Measurements from ENCODE around the gene PARD3. TPM values are rescaled to one million over a fixed set of nuclear protein-coding genes. Genes with fewer than 3 reads are reported as not detected.
"Not testable (repeated sequence)": the region's sequence is repeated elsewhere in the genome, so short reads cannot be mapped to it uniquely, and the experiment has no call there.

The PARD3 gene
- total RNA-seq, 4 donors from 2014 or later: 150 to 172 (median 165) TPM

- DNase-seq (ENCODE audit: low spot score in 2 of 2): peak in 1 of 2 donors; percentile 66
- H3K4me3 ChIP-seq (ENCODE audit: low read depth, poor library complexity, severe bottlenecking): no peak overlapping the region
- 87 to 94% methylated on average over 4 of the region's 4 CpGs for WGBS, 2 donors
- no peak for TF ChIP-seq CTCF (IDR thresholded peaks at IDR 0.05)
- no peak for TF ChIP-seq POLR2A (IDR thresholded peaks at IDR 0.05)
- intact Hi-C loops (cut with DNase I; ENCODE audit: low total_unique reads): no loop called here
Observed at GRCh38 chr10:34794835-34795234, 20.3 kb downstream of the PARD3 start.

- DNase-seq (ENCODE audit: low spot score in 2 of 2); H3K4me3 ChIP-seq (ENCODE audit: low read depth, poor library complexity, severe bottlenecking); intact Hi-C loops (cut with DNase I; ENCODE audit: low total_unique reads): not testable (repeated sequence)
- 59 to 74% methylated on average over 5 of the region's 5 CpGs for WGBS, 2 donors
Observed at GRCh38 chr10:34793581-34793980, 21.5 kb downstream of the PARD3 start.

- 45 to 52% methylated on average over 7 of the region's 7 CpGs for WGBS, 2 donors
- no peak overlapping the region for H3K4me3 ChIP-seq (ENCODE audit: low read depth, poor library complexity, severe bottlenecking)
- TF ChIP-seq POLR2A (IDR thresholded peaks at IDR 0.05) (no peak), CTCF (IDR thresholded peaks at IDR 0.05) (no peak)
- peak in 1 of 2 donors; percentile 62 for DNase-seq (ENCODE audit: low spot score in 2 of 2)
- intact Hi-C loops (cut with DNase I; ENCODE audit: low total_unique reads): no loop called here
Observed at GRCh38 chr10:34792881-34793280, 22.2 kb downstream of the PARD3 start.

GRCh38 chr10:34791947-34792346 is 23.1 kb downstream of the PARD3 start:
- intact Hi-C loops (cut with DNase I; ENCODE audit: low total_unique reads): no loop called here
- H3K4me3 ChIP-seq (ENCODE audit: low read depth, poor library complexity, severe bottlenecking): no peak overlapping the region
- TF ChIP-seq CTCF (IDR thresholded peaks at IDR 0.05): no peak
- TF ChIP-seq POLR2A (IDR thresholded peaks at IDR 0.05): no peak
- 66 to 68% methylated on average over 23 of the region's 23 CpGs for WGBS, 2 donors
- peak in 1 of 2 donors; percentile 80 for DNase-seq (ENCODE audit: low spot score in 2 of 2)

- TF ChIP-seq POLR2A (IDR thresholded peaks at IDR 0.05) (no peak), CTCF (IDR thresholded peaks at IDR 0.05) (no peak)
- intact Hi-C loops (cut with DNase I; ENCODE audit: low total_unique reads): no loop called here
- H3K4me3 ChIP-seq (ENCODE audit: low read depth, poor library complexity, severe bottlenecking): no peak overlapping the region
- 90 to 96% methylated on average over 14 to 15 of the region's 15 CpGs for WGBS, 2 donors
- no peak for DNase-seq (ENCODE audit: low spot score in 2 of 2)
Observed at GRCh38 chr10:34791228-34791627, 23.9 kb downstream of the PARD3 start.

GRCh38 chr10:34789966-34790506 is 25.1 kb downstream of the PARD3 start:
- intact Hi-C loops (cut with DNase I; ENCODE audit: low total_unique reads): no loop called here
- no peak for DNase-seq (ENCODE audit: low spot score in 2 of 2)
- TF ChIP-seq POLR2A (IDR thresholded peaks at IDR 0.05) (no peak), CTCF (IDR thresholded peaks at IDR 0.05) (no peak)
- WGBS, 2 donors: 34 to 35% methylated on average over 4 of the region's 4 CpGs
- no peak overlapping the region for H3K4me3 ChIP-seq (ENCODE audit: low read depth, poor library complexity, severe bottlenecking)
